Fibroblast of the conjunctiva (primary cell): Measurements from ENCODE around the gene EFHC2.
"Not testable (repeated sequence)": the region's sequence is repeated elsewhere in the genome, so short reads cannot be mapped to it uniquely, and the experiment has no call there.

ENCODE experiments used
- DNase-seq: peaks from one replicate; pipeline ENCODE4 v3.0.0-alpha.2; 2010; ENCODE audit warnings: low read depth

The EFHC2 gene

DNA sequence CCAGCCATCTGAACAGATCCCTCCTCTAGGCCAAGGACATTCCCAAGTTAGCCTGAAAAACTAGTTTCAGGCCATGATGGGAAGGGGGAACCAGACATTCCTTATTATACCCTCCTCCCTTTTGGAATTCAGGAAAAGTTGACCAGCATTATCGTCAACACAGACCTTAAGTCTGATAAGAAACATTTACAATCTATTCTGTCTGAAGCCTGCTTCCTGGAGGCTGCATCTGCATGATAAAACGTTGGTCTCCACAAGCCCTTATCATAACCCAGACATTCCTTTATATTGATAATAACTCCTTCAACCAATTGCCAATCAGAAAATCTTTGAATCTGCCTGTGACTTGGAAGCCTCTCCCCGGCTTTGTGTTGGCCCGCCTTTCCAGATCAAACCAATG is 44.3 kb downstream of the EFHC2 start:
- DNase-seq: no peak

DNA sequence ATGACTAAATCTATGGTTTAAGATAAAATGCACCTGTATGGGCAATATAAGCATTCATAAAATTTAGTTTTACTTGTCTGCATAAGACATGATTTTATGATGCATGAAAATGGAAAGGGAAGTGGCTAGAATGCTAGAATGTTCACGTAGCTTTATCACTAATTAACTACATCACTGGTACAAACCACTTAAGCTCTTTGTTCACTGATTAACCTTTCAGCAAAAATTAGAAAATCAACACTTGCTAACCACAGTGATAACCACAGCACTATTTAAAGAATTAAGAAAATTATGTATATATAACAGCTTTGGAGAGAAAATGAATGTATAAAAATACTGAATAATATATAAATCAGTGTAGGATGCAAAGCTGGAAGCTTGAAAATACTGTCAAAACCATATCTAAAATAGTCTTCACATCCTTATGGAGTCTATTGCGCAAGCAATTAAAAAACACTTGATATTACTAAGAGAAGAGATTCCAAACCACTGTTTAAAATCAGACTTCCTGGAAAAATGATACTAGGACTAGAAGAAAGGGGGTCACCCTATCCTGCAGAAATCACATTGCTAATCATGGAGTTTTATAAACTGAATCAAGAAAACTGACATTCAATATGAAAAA is 51.9 kb downstream of the EFHC2 start:
- DNase-seq: no peak

DNA sequence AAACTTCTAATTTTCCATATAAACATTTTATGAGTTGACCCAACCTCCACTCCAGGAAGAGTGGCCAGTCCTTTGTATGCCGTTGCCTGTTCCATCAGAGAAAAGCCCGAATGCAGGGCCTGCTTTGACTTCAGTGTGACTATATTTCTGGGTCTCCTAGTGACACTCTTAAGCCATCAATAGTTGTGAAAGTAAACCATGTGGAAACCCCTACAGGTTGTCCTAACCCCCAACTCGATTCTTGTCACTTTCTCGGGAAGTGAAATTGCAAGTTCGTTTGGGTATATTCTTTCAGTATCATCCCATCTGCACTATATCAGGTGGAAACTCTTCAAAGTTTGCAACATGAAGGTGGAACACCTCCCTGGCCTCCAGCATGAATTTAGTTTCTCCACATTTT is 52.8 kb downstream of the EFHC2 start:
- no peak for DNase-seq

DNA sequence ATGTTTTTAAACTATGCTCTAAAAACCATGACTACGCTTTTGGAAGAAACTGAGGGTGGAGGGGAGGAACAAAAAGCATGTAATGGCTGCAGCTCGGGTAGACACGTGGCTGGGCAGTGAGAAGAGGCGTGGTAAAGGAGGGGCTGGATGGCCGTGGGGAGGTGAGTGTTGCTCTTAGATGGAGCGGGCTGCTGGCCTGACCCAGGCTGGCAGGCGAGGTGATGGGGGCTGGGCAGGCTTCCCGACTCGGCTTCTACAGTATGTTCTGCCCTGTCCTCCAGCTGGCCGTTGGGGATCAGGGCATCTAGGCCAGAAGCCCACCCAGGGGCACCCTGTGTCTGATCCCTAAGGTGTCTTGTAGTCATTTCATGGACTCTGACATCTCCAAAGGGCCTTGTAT is 60.7 kb downstream of the EFHC2 start:
- DNase-seq: no peak

DNA sequence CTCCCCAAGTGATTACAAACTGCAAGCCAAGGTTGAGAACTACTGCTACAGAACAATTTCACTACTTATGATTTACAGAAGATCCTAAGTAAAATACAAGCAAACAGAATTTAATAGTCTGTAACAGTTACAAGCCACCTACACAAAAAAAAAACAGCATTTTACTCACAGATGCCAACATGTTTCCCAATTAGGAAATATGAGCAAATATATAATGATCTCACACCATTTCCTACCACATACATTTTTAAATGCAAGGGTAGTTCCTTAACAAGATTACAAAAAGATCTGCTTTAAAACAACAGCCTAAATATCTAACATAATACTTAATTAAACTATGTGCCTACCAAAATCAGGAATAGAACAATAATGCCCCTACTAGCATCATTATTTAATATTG is 63.4 kb downstream of the EFHC2 start:
- no peak for DNase-seq

DNA sequence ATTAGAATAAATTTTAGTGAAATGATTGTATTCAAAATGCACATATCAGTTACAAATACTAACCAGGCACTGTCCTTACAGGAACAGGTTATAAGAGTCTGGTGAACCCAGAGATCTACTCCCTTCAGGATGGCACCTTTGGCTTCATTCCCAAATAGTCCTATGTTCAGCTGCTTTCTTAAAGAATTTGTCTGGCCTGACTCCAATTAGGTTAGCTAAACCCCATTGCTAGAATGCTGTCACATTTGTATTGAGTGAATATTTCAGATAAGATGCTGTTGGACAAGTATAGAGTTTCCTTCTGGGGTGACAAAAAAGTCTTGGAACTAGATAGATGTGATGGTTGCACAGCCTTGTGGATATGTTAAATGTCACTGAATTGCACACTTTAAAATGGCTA is 69.4 kb downstream of the EFHC2 start:
- no peak for DNase-seq

DNA sequence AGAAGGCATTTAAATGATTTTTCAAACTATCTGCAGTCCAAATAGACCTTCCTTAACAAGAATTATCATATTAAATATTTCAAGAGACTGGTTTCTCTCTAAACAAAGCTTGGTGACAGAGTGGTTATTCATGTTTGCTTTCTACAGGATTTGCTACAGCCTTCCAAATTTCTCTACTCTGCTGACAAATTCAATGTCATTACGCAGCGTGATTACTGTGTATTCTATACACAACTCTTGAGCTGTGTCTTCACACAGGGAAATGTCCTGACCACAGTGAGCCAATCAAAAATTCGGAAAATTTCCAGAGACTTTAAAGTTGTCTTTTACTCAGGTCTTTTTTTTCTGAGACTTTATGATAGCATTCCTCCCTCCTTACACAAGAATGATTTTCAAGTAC is 75.6 kb downstream of the EFHC2 start:
- no peak for DNase-seq

DNA sequence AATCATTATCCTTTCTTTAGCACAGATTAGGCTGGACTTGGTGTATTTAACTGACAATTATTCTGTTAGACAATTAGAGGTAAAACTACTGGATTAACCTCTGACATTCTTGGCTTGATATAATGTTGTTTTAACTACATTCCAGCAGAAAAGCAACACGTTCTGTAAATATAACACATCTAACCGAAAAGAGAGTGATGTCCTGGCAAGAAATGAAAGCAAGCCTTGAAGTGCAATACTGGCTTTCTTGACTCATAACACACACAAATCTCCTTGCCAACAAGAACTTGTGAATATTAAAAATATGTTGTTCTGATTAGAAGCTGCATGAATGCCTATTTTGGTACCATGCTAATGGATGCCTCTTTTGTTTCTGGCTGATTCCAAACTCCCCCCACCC is 76.4 kb downstream of the EFHC2 start:
- no peak for DNase-seq

DNA sequence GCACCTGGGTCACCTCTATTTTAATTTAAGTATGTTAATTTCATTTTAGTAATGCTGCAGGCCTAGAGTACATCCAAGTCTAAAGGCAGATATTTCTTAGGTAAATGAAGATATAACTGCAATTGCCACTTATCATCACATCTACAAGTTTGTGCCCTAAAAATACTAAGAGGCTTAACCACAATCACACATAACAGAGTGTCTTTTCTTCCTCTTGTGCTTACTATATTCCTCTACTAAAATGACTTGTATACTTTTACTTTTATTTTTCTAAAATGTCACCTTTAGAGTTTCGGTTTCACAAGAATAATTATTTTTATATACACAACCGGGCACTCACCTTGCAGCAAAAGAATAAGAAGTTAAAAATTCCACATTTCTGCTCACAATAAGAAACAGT is 77.9 kb downstream of the EFHC2 start:
- DNase-seq: no peak

DNA sequence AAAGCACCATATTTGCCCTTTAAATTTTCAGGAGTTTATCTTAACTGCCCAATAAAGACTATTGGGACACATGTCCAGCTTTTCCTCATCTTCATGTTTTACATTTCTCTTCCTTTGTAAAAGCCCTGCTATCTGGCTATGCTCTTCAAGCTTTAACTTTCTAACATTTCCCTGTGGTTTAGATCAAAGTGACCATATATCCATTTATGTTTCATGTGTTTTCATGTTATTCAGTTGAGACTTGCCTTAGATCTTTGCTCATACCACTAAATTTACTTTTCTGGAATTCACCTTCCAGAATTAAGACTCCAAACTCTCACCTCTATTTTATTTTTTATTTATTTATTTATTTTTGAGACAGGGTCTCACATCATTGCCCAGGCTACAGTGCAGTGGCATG is 78.5 kb downstream of the EFHC2 start:
- no peak for DNase-seq

DNA sequence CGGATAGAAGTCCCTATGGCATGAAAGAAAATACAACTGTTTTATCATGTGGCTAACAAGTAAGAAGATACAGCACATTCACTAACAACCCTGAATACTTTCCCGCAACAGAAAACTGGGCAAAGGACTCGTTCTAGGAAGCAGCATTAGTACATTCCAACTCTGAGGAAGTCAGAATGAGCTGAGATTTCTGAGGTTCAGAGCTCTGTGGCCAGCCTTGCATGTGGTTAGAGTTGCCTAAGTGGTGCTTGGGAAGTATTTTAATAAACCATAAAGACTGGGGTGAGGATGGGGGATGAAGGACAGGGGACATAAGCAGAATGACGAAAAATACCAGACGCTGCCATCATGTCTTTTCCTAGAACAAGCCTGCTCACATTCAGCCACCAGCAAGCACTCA is 82.2 kb downstream of the EFHC2 start:
- DNase-seq: no peak

DNA sequence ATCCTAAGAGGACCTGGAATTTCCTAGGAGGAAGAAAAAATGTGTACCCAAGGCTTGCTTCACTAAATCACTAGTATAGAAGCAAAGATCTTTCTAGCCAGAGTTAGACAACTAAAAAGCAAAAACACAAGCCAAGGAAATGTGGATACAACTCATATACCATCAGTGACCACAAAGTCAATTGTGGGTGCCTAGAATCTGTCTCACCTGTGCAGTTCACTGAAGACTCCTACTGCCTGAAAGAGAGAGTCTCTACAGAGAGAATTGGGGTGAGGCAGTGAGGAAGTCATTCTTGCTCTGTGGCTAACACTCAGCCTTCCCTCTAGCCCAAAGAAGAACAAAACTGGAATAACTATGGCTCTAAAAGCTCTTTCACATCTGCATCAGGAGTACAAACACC is 82.9 kb downstream of the EFHC2 start:
- no peak for DNase-seq

DNA sequence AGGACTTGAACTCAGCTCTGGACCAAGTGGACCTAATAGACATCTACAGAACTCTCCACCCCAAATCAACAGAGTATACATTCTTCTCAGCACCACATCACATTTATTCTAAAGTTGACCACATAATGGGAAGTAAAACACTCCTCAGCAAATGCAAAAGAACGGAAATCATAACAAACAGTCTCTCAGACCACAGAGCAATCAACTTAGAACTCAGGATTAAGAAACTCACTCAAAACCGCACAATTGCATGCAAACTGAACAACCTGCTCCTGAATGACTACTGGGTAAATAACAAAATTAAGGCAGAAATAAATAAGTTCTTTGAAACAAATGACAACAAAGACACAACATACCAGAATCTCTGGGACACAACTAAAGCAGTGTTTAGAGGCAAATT is 87.7 kb downstream of the EFHC2 start:
- not testable (repeated sequence) for DNase-seq

DNA sequence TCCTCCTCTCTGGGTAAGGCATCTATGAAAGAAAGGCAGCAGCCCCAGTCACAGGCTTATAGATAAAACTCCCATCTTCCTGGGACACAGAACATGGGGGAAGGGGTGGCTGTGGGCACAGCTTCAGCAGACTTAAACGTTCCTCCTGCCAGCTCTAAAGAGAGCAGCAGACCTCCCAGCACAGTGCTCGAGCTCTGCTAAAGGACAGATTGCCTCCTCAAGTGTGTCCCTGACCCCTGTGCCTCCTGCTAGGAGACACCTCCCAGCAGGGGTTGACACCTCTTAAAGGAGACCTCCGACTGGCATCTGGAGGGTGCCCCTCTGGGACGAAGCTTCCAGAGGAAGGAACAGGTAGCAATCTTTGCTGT is 89.9 kb downstream of the EFHC2 start:
- no peak for DNase-seq

DNA sequence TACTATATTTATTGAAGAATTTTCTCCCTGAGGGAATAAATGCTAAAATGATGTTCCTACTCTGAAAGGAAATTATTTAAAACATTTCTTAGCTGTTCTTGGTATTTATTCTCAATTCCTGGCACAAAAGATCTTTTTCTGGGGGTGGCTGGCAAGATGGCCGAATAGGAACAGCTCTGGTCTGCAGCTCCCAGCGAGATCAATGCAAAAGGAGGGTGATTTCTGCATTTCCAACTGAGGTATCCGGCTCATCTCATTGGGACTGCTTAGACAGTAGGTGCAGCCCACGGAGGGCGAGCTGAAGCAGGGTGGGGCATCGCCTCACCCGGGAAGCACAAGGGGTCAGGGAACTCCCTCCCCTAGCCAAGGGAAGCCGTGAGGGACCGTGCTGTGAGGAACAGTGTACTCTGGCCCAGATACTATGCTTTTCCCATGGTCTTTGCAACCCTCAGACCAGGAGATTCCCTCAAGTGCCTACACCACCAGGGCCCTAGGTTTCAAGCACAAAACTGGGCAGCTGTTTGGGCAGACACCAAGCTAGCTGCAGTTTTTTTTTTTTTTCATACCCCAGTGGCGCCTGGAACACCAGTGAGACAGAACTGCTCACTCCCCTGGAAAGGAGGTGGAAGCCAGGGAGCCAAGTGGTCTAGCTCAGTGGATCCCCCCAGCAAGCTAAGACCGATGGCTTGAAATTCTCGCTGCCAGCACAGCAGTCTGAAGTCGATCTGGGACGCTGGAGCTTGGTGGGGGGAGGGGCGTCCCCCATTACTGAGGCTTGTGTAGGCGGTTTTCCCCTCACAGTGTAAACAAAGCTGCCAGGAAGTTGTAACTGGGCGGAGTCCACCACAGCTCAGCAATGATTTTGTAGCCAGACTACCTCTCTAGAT is 90.5 kb downstream of the EFHC2 start:
- peak; percentile 2 for DNase-seq

DNA sequence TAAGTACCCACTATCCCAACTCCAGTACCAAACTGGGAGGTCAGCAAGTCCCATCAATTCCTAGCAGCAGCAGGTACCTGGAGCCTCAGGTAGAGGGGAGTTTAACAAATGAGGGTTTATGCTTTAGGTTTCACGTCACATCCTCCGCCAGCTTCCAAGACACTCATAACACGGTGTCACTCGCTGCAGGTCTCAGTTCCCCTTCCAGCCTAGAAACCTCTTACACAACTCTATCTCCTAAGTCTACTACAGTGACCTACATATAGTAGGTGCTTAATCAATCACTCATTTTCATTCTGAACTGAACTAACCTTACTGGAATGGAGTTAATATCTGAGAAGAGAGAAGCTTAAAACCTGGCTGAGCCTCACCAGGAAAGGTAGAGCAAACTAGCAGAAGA is 96.0 kb downstream of the EFHC2 start:
- DNase-seq: no peak

DNA sequence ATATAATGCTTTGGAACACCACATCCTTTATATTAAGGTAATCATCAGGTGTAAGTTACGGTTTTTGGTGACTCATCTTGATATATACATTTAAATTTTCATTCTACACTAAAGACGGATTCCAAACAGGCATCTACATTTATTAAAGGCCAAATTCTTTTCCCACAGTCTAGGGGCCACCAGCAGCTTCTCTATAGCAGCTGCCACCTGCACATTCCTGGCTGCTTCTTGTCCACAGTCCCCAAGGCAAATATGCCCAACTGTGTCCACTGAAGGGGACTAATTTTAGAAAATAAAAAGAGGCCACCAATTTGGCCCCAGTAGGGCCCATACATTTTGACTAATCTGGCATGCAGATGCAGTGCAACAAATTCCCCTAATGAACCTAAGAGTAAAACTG is 96.6 kb downstream of the EFHC2 start:
- DNase-seq: no peak

DNA sequence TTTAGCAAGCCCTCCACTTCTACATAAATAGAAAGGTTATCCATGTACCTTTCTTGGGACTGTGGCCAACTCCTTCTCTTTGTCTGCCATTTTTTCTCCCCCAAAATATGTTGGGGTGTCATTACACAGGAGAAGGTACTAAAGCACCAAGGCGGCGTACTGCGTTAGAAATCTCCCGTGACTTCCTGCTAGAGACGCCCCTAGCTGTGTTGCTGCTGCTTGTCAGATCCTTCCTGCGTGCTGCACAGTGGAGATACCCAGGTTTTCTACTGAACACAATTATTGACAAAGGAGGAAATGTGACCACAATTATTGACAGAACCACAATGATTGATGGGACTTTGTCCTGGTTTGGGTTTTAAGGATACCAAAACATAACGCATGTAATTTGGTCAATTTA is 97.7 kb downstream of the EFHC2 start:
- no peak for DNase-seq

DNA sequence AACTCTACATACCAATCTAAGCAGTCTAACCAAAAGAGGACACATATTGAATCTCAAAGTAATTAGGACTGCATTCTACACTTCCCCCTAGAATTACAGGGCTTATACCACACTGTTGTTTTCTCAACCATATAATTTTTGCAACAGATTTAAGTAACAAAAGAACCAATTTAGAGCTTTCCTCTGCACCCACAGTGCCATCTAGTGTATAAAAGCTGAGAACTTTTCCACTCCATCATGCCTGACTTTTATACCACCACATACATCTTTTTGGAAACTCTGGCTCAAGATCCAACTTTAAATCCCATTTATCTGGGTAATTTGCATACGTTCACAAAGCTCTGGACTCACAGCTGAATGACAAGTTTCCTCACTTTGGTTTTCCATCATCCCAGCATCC is 99.5 kb downstream of the EFHC2 start:
- DNase-seq: no peak

DNA sequence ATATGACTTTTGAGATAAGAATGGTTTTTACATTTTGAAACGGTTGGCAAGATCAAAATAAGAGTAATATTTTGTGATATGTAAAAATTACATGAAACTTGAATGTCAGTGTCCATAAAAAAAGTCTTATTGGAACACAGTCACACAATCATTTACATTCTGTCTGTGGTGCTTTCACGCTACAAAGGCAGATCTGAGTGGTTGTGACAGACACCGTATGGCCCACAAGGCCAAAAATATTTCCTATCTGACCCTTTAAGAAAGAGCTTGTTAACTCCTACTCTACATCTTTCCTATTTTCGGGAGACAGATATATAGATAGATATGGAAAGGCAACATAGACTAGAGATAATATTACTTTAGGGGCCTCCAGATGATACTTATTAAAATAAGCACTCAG is 101.9 kb downstream of the EFHC2 start:
- no peak for DNase-seq

DNA sequence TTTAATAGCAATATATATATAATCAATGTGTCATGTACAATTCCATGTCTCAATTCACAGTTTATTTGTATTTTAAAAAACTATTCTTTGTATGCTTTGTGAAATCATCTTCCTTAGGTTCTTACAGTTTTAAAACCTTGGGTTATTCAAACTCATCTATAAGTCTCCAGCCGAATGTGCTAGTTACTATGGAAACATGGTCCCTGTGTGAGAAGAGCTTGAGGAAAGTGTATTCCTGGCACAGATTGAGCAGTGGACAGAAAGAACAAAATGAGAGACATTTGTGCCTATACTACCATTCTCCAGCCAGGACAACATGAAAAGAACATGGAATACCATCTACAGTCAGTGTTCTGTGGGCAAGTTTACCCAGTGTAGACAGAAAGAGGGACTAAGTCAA is 103.4 kb downstream of the EFHC2 start:
- no peak for DNase-seq

DNA sequence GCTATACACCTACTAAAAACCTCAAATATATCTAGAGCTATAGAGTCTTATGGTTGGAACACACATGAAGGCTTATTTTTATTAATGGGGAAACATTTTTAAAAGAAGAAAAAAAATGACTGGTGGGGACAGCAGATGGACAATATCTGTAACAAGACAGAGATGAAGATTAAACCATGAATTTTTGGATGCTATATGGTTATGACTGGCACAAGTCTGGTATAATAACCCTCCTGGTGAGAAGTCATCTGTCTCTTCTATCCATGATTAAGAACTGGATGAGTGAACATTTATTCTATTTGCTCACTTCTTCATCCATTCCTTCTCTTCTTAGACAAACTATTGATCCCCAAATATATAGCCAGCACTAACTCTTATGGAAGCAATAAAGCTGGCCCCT is 104.4 kb downstream of the EFHC2 start:
- no peak for DNase-seq

DNA sequence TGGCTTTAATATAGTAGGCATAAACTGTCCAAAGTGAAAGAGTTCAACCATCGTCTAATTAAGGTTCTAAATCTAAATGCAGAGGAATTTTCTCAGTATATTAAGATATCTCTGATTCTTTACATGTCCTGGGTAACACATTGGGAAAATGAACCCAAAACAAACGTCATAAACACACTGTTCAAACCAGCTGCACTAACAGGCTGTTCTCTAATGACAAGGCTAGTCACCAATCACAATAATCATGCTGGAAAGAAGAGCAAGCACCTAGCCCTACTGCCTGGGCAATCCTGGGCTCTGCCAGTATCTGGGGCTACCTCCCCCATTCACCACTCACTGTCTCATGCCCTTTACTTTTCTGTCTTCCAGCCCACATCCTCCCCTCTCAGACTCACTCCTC is 107.9 kb downstream of the EFHC2 start:
- no peak for DNase-seq

DNA sequence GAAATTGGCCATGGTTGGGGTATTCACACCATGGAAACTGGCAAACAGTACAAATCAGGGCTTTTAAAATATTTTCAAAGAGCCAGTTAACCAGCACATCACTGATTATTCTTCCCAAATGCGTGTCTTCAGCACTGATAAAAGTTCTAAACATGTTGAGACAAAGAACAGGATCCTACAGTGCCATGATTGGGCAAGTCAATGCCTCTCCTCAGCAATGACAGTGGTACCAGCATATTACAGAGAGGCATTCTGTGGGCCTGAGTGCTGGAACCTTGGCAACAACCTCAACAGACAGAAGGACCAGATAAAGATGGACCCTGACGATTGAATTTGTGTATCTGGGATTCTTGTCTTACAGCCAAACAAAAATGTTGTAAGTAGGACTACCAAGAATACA is 108.9 kb downstream of the EFHC2 start:
- no peak for DNase-seq
